ENCODE measurements around the gene ASH1L.
"Not testable (repeated sequence)": the region's sequence is repeated elsewhere in the genome, so short reads cannot be mapped to it uniquely, and the experiment has no call there.

The ASH1L gene

DNA sequence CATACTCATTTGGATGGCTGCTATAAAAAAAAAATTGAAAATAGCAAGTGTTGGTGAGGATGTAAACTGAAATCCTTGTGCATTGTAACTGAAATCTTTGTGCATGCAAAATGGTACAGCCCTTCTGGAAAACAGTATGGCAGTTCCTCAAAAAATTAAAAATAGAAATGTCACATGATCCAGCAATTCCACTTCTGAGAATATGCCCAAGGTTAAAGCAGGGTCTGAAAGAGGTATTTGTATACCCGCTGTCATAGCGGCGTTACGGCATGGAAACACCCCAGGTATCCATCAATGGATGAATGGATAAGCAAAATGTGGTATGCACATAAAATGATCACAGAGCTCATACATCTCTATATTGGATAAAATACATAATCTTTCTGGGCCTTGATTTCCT is 125.2 kb downstream of the ASH1L start:
- ChIA-PET POLR2A (no interaction called here), CTCF (no interaction called here)
- no peak for TF ChIP-seq CTCF (IDR thresholded peaks at IDR 0.05; ENCODE audit: control extremely low read depth, extremely low read depth, low read depth, missing control alignments)
- no peak for DNase-seq (ENCODE audit: extremely low spot score)

- DNase-seq (ENCODE audit: extremely low spot score); CTCF ChIA-PET; POLR2A ChIA-PET: not testable (repeated sequence)
Observed at GRCh38 chr1:155433831-155434389, 128.7 kb downstream of the ASH1L start.

- CTCF ChIA-PET; DNase-seq (ENCODE audit: extremely low spot score); POLR2A ChIA-PET: not testable (repeated sequence)
Observed at GRCh38 chr1:155433128-155433830, 129.3 kb downstream of the ASH1L start.

DNA sequence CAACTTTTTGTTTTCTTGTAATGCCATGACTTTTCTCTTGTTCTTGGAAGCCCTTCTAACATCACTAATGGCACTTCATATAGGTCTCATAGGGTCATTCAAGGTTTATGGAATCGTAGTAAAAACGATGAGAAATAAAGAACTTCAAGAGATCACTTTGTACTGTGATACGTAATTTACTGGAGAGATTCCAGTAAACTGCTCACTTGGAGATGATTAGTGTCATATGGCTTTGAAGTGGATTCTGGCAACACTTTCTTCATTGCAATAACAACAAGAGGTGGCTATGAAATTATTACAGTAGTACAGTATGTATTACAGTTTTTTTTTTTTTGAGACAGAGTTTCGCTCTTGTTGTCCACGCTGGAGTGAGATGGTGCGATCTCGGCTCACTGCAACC is 138.5 kb downstream of the ASH1L start:
- ChIA-PET POLR2A (no interaction called here), CTCF (interaction anchor here (1.1 kb wide), 1 partner anchor 173 kb away, joined by 3 read pairs; no protein-coding TSS in a partner anchor)
- no peak for TF ChIP-seq CTCF (IDR thresholded peaks at IDR 0.05; ENCODE audit: control extremely low read depth, extremely low read depth, low read depth, missing control alignments)
- no peak for DNase-seq (ENCODE audit: extremely low spot score)

DNA sequence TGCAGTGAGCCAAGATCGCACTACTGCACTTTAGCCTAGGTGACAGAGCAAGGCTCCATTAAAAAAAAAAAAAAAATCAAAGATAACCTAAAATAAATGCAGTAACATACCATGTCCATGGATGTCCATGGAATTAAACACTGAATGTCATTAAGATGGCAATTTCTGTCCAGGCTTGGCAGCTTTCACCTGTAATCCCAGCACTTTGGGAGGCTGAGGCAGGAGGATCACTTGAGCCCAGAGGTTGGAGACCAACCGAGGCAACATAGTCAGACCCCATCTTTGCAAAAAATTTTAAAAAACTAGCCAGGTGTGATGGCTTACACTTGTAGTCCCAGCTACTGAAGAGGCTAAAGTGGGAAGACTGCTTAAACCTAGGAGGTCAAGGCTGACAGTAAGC is 141.8 kb downstream of the ASH1L start:
- ChIA-PET POLR2A (no interaction called here), CTCF (no interaction called here)
- TF ChIP-seq CTCF (IDR thresholded peaks at IDR 0.05; ENCODE audit: control extremely low read depth, extremely low read depth, low read depth, missing control alignments), result no peak
- no peak for DNase-seq (ENCODE audit: extremely low spot score)

DNA sequence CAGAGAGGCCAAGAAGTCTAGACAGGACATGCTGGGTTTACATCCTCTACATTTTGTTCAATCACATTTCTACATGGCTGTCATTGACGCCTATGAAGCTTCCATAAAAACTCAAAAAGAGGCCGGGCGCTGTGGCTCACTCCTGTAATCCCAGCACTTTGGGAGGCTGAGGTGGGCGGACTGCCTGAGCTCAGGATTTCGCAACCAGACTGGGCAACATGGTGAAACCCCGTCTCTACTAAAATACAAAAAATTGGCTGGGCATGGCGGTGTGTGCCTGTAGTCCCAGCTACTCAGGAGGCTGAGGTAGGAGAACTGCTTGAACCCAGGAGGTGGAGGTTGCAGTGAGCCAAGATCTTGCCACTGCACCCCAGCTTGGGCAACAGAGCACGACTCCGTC is 150.8 kb downstream of the ASH1L start:
- CTCF ChIA-PET; POLR2A ChIA-PET; DNase-seq (ENCODE audit: extremely low spot score): not testable (repeated sequence)

GRCh38 chr1:155410931-155411330 is 151.7 kb downstream of the ASH1L start:
- no peak for TF ChIP-seq CTCF (IDR thresholded peaks at IDR 0.05; ENCODE audit: control extremely low read depth, extremely low read depth, low read depth, missing control alignments)
- ChIA-PET CTCF (no interaction called here), POLR2A (no interaction called here)
- DNase-seq (ENCODE audit: extremely low spot score), result no peak

DNA sequence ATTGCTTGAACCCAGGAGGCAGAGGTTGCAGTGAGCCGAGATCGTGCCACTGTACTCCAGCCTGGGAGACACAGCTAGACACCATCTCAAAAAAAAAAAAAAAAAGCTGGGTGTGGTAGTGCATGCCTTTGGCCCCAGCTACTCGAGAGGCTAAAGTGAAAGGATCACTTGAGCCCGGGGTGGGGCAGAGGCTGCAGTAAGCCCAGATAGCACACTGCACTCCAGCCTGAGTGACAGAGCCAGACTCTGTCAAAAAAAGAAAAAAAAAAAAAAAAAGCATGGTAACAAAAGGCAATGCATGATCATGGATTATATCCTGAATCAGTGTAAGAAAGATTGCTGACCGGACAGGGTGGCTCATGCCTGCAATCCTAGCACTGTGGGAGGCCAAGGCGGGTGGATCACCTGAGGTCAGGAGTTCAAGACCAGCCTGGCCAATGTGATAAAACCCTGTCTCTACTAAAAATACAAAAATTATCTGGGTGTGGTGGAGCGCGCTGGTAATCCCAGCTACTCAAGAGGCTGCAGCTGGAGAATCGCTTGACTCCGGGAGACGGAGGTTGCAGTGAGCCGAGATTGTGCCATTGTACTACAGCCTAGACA is 165.6 kb downstream of the ASH1L start:
- POLR2A ChIA-PET, result interaction anchor here (0.7 kb wide), 1 partner anchor 448 kb away, joined by 6 read pairs; no protein-coding TSS in a partner anchor
- no peak for DNase-seq (ENCODE audit: extremely low spot score)
- TF ChIP-seq CTCF (IDR thresholded peaks at IDR 0.05; ENCODE audit: control extremely low read depth, extremely low read depth, low read depth, missing control alignments), result no peak
- CTCF ChIA-PET, result no interaction called here
